Aorta (tissue), 5 donors: ENCODE results near the gene DKK1. TPM values are rescaled to one million over a fixed set of nuclear protein-coding genes. Genes with fewer than 3 reads are reported as not detected.

Source experiments
- ATAC-seq: fragments of 200-7000 bp; cut with Tn5 transposase; one replicate; pipeline ENCODE4 v1.9.1; 2022; ENCODE audit warnings: moderate library complexity; ENCODE audit not compliant: low FRiP score
- DNase-seq, 2 donors: peaks; one replicate each; pipeline ENCODE4 v3.0.0-alpha.2; 2020
- H3K27ac ChIP-seq, 2 donors: one replicate each; pipeline ENCODE4 v1.5.1; 2013; ENCODE audit warnings: low read length in 2 of 2, mild to moderate bottlenecking in 2 of 2, moderate library complexity in 2 of 2, control low read depth in 1 of 2, inconsistent platforms in 1 of 2, low read depth in 1 of 2
- H3K27me3 ChIP-seq, 2 donors: one replicate each; pipeline ENCODE4 v1.6.1; 2013; ENCODE audit warnings: control low read depth in 1 of 2, low read length in 1 of 2, mild to moderate bottlenecking in 1 of 2, moderate library complexity in 1 of 2; ENCODE audit not compliant: insufficient read depth in 2 of 2, control insufficient read depth in 1 of 2
- H3K36me3 ChIP-seq, 2 donors: one replicate each; pipeline ENCODE4 v1.6.1; 2013; ENCODE audit warnings: control low read depth in 1 of 2, low read length in 1 of 2, mild to moderate bottlenecking in 1 of 2; ENCODE audit not compliant: insufficient read depth in 2 of 2, control insufficient read depth in 1 of 2
- H3K4me1 ChIP-seq, 2 donors: one replicate each; pipeline ENCODE4 v1.6.1; 2013; ENCODE audit warnings: low read length in 2 of 2, control low read depth in 1 of 2, mild to moderate bottlenecking in 1 of 2, moderate library complexity in 1 of 2; ENCODE audit not compliant: insufficient read depth in 2 of 2, control insufficient read depth in 1 of 2
- H3K4me3 ChIP-seq, 2 donors: one replicate each; pipeline ENCODE4 v1.5.1; 2013; ENCODE audit warnings: low read length in 2 of 2, control low read depth in 1 of 2, mild to moderate bottlenecking in 1 of 2
- H3K9me3 ChIP-seq: one replicate; pipeline ENCODE4 v1.6.1; 2013; ENCODE audit warnings: mild to moderate bottlenecking, low read length; ENCODE audit not compliant: control insufficient read depth
- WGBS, 2 donors: extraction: QIAGEN DNeasy Blood & Tissue Kit; methylation state at CpG; one replicate each; pipeline ENCODE4 v1.1.7; 2013; 5-methylcytosine and 5-hydroxymethylcytosine counted together
- intact Hi-C, 2 donors: fragments of 100-400 bp; cut with DNase I; formaldehyde crosslinking; loops; one replicate each; pipeline versions ENCODE4 v1.14.2 to v1.15.0; 2022
- polyA plus RNA-seq, 2 donors: library from polyadenylated mRNA; stranded (reverse); fragments of 200-250 nt; gene quantifications; one replicate each; pipeline ENCODE4 v1.2.3, GENCODE V29; 2013
- total RNA-seq, 2 donors: library from RNA; stranded (reverse); fragmentation: NEBNext Ultra II Directional; extraction: Animal tissue kit (Norgen Biotek cat#: 25700); gene quantifications; one replicate each; pipeline ENCODE4 v1.2.1, GENCODE V29; 2021
- donor health status: healthy with polysubstance abuse.
- donor health status: Bipolar disorder and iron deficiency.
- donor health status: DM: no; HTN: no; CAD: no.
- donor health status: DM: no; HTN: no; CAD: no.
- donor health status: DM: yes; HTN: yes; CAD: no.

The DKK1 gene
- total and polyA plus RNA-seq, 4 donors, result 0.84 to 2.4 (median 0.96) TPM; not detected in 1

- no peaks in the 10 kb centered on the region for H3K9me3 ChIP-seq
- H3K27ac ChIP-seq, result no peak overlapping the region
- H3K27me3 ChIP-seq, result no peaks in the 10 kb centered on the region
- no peaks in the 10 kb centered on the region for H3K36me3 ChIP-seq
- no peak for DNase-seq
- ATAC-seq, result peak; percentile 51
- peak overlapping the region; percentile 45 to 50 for H3K4me3 ChIP-seq
- peaks cover 0 to 1% of the 10 kb centered on the region in 2 donors for H3K4me1 ChIP-seq
- WGBS, 2 donors, result 11 to 12% methylated on average over 26 of the region's 26 CpGs
- intact Hi-C loops, result no loop called here
Observed at GRCh38 chr10:52313256-52313932, 687 bp upstream of the DKK1 start.

GRCh38 chr10:52314822-52315552, 906 bp downstream of the DKK1 start:
- intact Hi-C loops, result no loop called here
- DNase-seq, result peak; percentile 45 to 77
- WGBS, 2 donors, result 10 to 12% methylated on average over 36 of the region's 36 CpGs

GRCh38 chr10:52316001-52316400, 1.9 kb downstream of the DKK1 start:
- no peak for ATAC-seq
- H3K36me3 ChIP-seq, result no peaks in the 10 kb centered on the region
- H3K4me1 ChIP-seq, result peaks cover 0 to 1% of the 10 kb centered on the region in 2 donors
- no peak overlapping the region for H3K4me3 ChIP-seq
- no peaks in the 10 kb centered on the region for H3K9me3 ChIP-seq
- no peak for DNase-seq
- no peak overlapping the region for H3K27ac ChIP-seq
- WGBS, 2 donors, result 73 to 82% methylated on average over 1 of the region's 1 CpG
- intact Hi-C loops, result no loop called here
- H3K27me3 ChIP-seq, result no peaks in the 10 kb centered on the region

More at GRCh38 chr10:52314822-52315552, 906 bp downstream of the DKK1 start:
- no peak overlapping the region for H3K27ac ChIP-seq
- ATAC-seq, result peak; percentile 34
- H3K4me1 ChIP-seq, result peaks cover 0 to 1% of the 10 kb centered on the region in 2 donors
- no peaks in the 10 kb centered on the region for H3K27me3 ChIP-seq
- no peaks in the 10 kb centered on the region for H3K9me3 ChIP-seq
- H3K4me3 ChIP-seq, result peak overlapping the region in 1 of 2 donors; percentile 16
- H3K36me3 ChIP-seq, result no peaks in the 10 kb centered on the region

GRCh38 chr10:52316500-52316899, 2.4 kb downstream of the DKK1 start:
- DNase-seq, result no peak
- intact Hi-C loops, result no loop called here
- no peaks in the 10 kb centered on the region for H3K9me3 ChIP-seq
- no peak overlapping the region for H3K4me3 ChIP-seq
- H3K4me1 ChIP-seq, result peaks cover 0 to 1% of the 10 kb centered on the region in 2 donors
- H3K27me3 ChIP-seq, result no peaks in the 10 kb centered on the region
- no peak overlapping the region for H3K27ac ChIP-seq
- ATAC-seq, result no peak
- H3K36me3 ChIP-seq, result no peaks in the 10 kb centered on the region
- 92 to 94% methylated on average over 4 of the region's 4 CpGs for WGBS, 2 donors

- DNase-seq, result no peak
- Histone ChIP-seq H3K4me3 (no peak overlapping the region), H3K4me1 (peaks cover 0 to 1% of the 10 kb centered on the region in 2 donors), H3K27ac (no peak overlapping the region), H3K27me3 (no peaks in the 10 kb centered on the region), H3K9me3 (no peaks in the 10 kb centered on the region), H3K36me3 (no peaks in the 10 kb centered on the region)
- intact Hi-C loops, result no loop called here
- WGBS, 2 donors, result 84 to 89% methylated on average over 5 of the region's 5 CpGs
- ATAC-seq, result no peak
Observed at GRCh38 chr10:52318136-52318701, 4.1 kb downstream of the DKK1 start.

- H3K4me1 ChIP-seq, result peaks cover 0 to 1% of the 10 kb centered on the region in 2 donors
- H3K27ac ChIP-seq, result no peak overlapping the region
- no peaks in the 10 kb centered on the region for H3K9me3 ChIP-seq
- H3K36me3 ChIP-seq, result no peaks in the 10 kb centered on the region
- 65 to 66% methylated on average over 7 of the region's 7 CpGs for WGBS, 2 donors
- DNase-seq (no peak), ATAC-seq (no peak)
- no peaks in the 10 kb centered on the region for H3K27me3 ChIP-seq
- intact Hi-C loops, result no loop called here
- H3K4me3 ChIP-seq, result no peak overlapping the region
Observed at GRCh38 chr10:52318822-52319464, 4.9 kb downstream of the DKK1 start.

GRCh38 chr10:52319926-52320325, 5.8 kb downstream of the DKK1 start:
- ATAC-seq (no peak), DNase-seq (no peak)
- H3K27ac ChIP-seq, result no peak overlapping the region
- peaks cover 0 to 1% of the 10 kb centered on the region in 2 donors for H3K4me1 ChIP-seq
- H3K27me3 ChIP-seq, result no peaks in the 10 kb centered on the region
- H3K4me3 ChIP-seq, result no peak overlapping the region
- H3K36me3 ChIP-seq, result no peaks in the 10 kb centered on the region
- intact Hi-C loops, result no loop called here
- 94 to 95% methylated on average over 2 of the region's 2 CpGs for WGBS, 2 donors
- H3K9me3 ChIP-seq, result no peaks in the 10 kb centered on the region

GRCh38 chr10:52322323-52322722, 8.2 kb downstream of the DKK1 start:
- Histone ChIP-seq H3K27me3 (no peaks in the 10 kb centered on the region), H3K4me3 (no peak overlapping the region), H3K27ac (no peak overlapping the region), H3K36me3 (no peaks in the 10 kb centered on the region), H3K9me3 (no peaks in the 10 kb centered on the region), H3K4me1 (no peaks in the 10 kb centered on the region)
- intact Hi-C loops, result no loop called here
- DNase-seq (no peak), ATAC-seq (no peak)
- 93 to 95% methylated on average over 1 of the region's 1 CpG for WGBS, 2 donors
